Stimulated activated CD4-positive, alpha-beta T cell treated with anti-CD3 and anti-CD28 coated beads, TNF-alpha, amount 100 ng/mL, for 4 hours (primary cell): ENCODE results near the gene AIF1L.
"Not testable (repeated sequence)": the region's sequence is repeated elsewhere in the genome, so short reads cannot be mapped to it uniquely, and the experiment has no call there.

ENCODE experiments used
- DNase-seq, 3 experiments: peaks; one replicate each; pipeline ENCODE4 v3.0.0-alpha.2; 2020; ENCODE audit warnings: low read depth in 3 of 3

The AIF1L gene

GRCh38 chr9:131120620-131121228 is 24.4 kb downstream of the AIF1L start:
- no peak for DNase-seq

- no peak for DNase-seq
Observed at GRCh38 chr9:131121346-131121745, 25.0 kb downstream of the AIF1L start.

- DNase-seq, result no peak
Observed at GRCh38 chr9:131122158-131122557, 25.8 kb downstream of the AIF1L start.

GRCh38 chr9:131125038-131125287 is 28.6 kb downstream of the AIF1L start:
- no peak for DNase-seq

GRCh38 chr9:131125288-131126058 is 29.1 kb downstream of the AIF1L start, which contains the start of gene NUP214:
NUP214 (plus strand) TSS chr9:131125586; CDS start chr9:131125705, 119 bp downstream.
- DNase-seq, result peak; percentile 98 to 100 (median 99)

- DNase-seq, result no peak
Observed at GRCh38 chr9:131126059-131126426, 29.7 kb downstream of the AIF1L start.

GRCh38 chr9:131129183-131129582 is 32.9 kb downstream of the AIF1L start:
- DNase-seq, result no peak

GRCh38 chr9:131138676-131139075 is 42.3 kb downstream of the AIF1L start:
- DNase-seq, result no peak

- DNase-seq, result no peak
Observed at GRCh38 chr9:131140112-131140511, 43.8 kb downstream of the AIF1L start.

- no peak for DNase-seq
Observed at GRCh38 chr9:131140550-131140949, 44.2 kb downstream of the AIF1L start.

- no peak for DNase-seq
Observed at GRCh38 chr9:131142160-131142559, 45.8 kb downstream of the AIF1L start.

- no peak for DNase-seq
Observed at GRCh38 chr9:131144201-131144600, 47.9 kb downstream of the AIF1L start.

- DNase-seq, result no peak
Observed at GRCh38 chr9:131145245-131145644, 48.9 kb downstream of the AIF1L start.

GRCh38 chr9:131146186-131146585 is 49.9 kb downstream of the AIF1L start:
- no peak for DNase-seq

- no peak for DNase-seq
Observed at GRCh38 chr9:131148276-131148675, 51.9 kb downstream of the AIF1L start.

GRCh38 chr9:131148966-131149687 is 52.8 kb downstream of the AIF1L start:
- DNase-seq, result no peak

GRCh38 chr9:131149688-131150053 is 53.3 kb downstream of the AIF1L start:
- no peak for DNase-seq

- DNase-seq, result no peak
Observed at GRCh38 chr9:131153595-131153994, 57.3 kb downstream of the AIF1L start.

GRCh38 chr9:131158673-131159072 is 62.3 kb downstream of the AIF1L start:
- not testable (repeated sequence) for DNase-seq

- DNase-seq, result no peak
Observed at GRCh38 chr9:131160416-131161112, 64.2 kb downstream of the AIF1L start.

GRCh38 chr9:131161585-131161984 is 65.3 kb downstream of the AIF1L start:
- DNase-seq, result no peak

GRCh38 chr9:131162886-131163285 is 66.6 kb downstream of the AIF1L start:
- no peak for DNase-seq
